GM19239 (cell line): ENCODE results near the gene NSD1.

Experiments
- DNase-seq: peaks from one replicate; pipeline ENCODE4 v3.0.0; 2011; ENCODE audit warnings: low spot score; ENCODE audit not compliant: insufficient read length
- FAIRE-seq: peaks from 2 replicates; lab custom pipeline; 2011; peaks lifted over from hg19 to GRCh38; lab: Jason Lieb, UNC

The NSD1 gene

GRCh38 chr5:177269232-177269895, 135.8 kb downstream of the NSD1 start:
- FAIRE-seq (no peak), DNase-seq (no peak)

GRCh38 chr5:177269976-177270375, 136.4 kb downstream of the NSD1 start:
- DNase-seq, result no peak
- FAIRE-seq, result peak; percentile 26

- FAIRE-seq, result peak; percentile 11
- DNase-seq, result no peak
Observed at GRCh38 chr5:177270653-177271052, 137.1 kb downstream of the NSD1 start.

- FAIRE-seq (no peak), DNase-seq (no peak)
Observed at GRCh38 chr5:177271113-177271512, 137.5 kb downstream of the NSD1 start.

GRCh38 chr5:177275883-177276282, 142.3 kb downstream of the NSD1 start:
- FAIRE-seq, result no peak

GRCh38 chr5:177276886-177277285, 143.3 kb downstream of the NSD1 start:
- FAIRE-seq (no peak), DNase-seq (no peak)

More at GRCh38 chr5:177275883-177276282, 142.3 kb downstream of the NSD1 start:
- no peak for DNase-seq

GRCh38 chr5:177288191-177288590, 154.6 kb downstream of the NSD1 start:
- no peak for DNase-seq
- FAIRE-seq, result no peak

- DNase-seq (no peak), FAIRE-seq (peak; percentile 97)
Observed at GRCh38 chr5:177290816-177291596, 157.4 kb downstream of the NSD1 start.

- FAIRE-seq (no peak), DNase-seq (no peak)
Observed at GRCh38 chr5:177291735-177292134, 158.2 kb downstream of the NSD1 start.

GRCh38 chr5:177293819-177294581, 160.4 kb downstream of the NSD1 start:
- DNase-seq (no peak), FAIRE-seq (no peak)

GRCh38 chr5:177294632-177295031, 161.1 kb downstream of the NSD1 start:
- no peak for FAIRE-seq
- DNase-seq, result no peak

- no peak for FAIRE-seq
Observed at GRCh38 chr5:177295924-177296323, 162.4 kb downstream of the NSD1 start.

GRCh38 chr5:177296581-177296980, 163.0 kb downstream of the NSD1 start:
- FAIRE-seq, result no peak
- no peak for DNase-seq

More at GRCh38 chr5:177295924-177296323, 162.4 kb downstream of the NSD1 start:
- DNase-seq, result no peak

GRCh38 chr5:177297922-177298321, 164.3 kb downstream of the NSD1 start:
- FAIRE-seq (no peak), DNase-seq (no peak)

- DNase-seq, result no peak
- FAIRE-seq, result no peak
Observed at GRCh38 chr5:177299697-177300096, 166.1 kb downstream of the NSD1 start.

- DNase-seq, result no peak
- peak; percentile 94 for FAIRE-seq
Observed at GRCh38 chr5:177300236-177300880, 166.8 kb downstream of the NSD1 start.

- FAIRE-seq (no peak), DNase-seq (no peak)
Observed at GRCh38 chr5:177300951-177301350, 167.4 kb downstream of the NSD1 start.

- DNase-seq, result no peak
- FAIRE-seq, result no peak
Observed at GRCh38 chr5:177301503-177302165, 168.1 kb downstream of the NSD1 start.

GRCh38 chr5:177302354-177303110, 169.0 kb downstream of the NSD1 start:
- DNase-seq (no peak), FAIRE-seq (no peak)
